GOT3 (cell line): Measurements from ENCODE around the gene DXO.
"Not testable (repeated sequence)": the region's sequence is repeated elsewhere in the genome, so short reads cannot be mapped to it uniquely, and the experiment has no call there.

Source experiments
- DNase-seq: peaks from one replicate; lab custom pipeline; 2025; ENCODE audit warnings: mixed read lengths; lab: John Stamatoyannopoulos, UW

DXO gene

GRCh38 chr6:31958741-31959739 is 12.9 kb downstream of the DXO start, which contains the start of the genes NELFE and SKIC2:
Gene NELFE, minus strand, starts transcription at chr6:31958971. Its CDS starts 525 bp downstream, at chr6:31958446.
Gene SKIC2, plus strand, starts transcription at chr6:31959175. Its CDS starts 18 bp downstream, at chr6:31959193.
- peak; percentile 92 for DNase-seq

GRCh38 chr6:31958412-31958740 is 13.6 kb downstream of the DXO start:
- no peak for DNase-seq

GRCh38 chr6:31956796-31957195 is 15.1 kb downstream of the DXO start:
- DNase-seq: no peak

- DNase-seq: no peak
Measured at GRCh38 chr6:31954511-31954910, 17.4 kb downstream of the DXO start.

- DNase-seq: no peak
Measured at GRCh38 chr6:31952890-31953289, 19.0 kb downstream of the DXO start.

- no peak for DNase-seq
Measured at GRCh38 chr6:31952140-31952805, 19.7 kb downstream of the DXO start.

GRCh38 chr6:31949926-31950548 is 21.9 kb downstream of the DXO start:
- no peak for DNase-seq

GRCh38 chr6:31948753-31949413 is 23.1 kb downstream of the DXO start:
- DNase-seq: no peak

GRCh38 chr6:31948306-31948705 is 23.6 kb downstream of the DXO start:
- DNase-seq: no peak

GRCh38 chr6:31947864-31948263 is 24.1 kb downstream of the DXO start:
- DNase-seq: no peak

- no peak for DNase-seq
Measured at GRCh38 chr6:31947070-31947675, 24.8 kb downstream of the DXO start.

- no peak for DNase-seq
Measured at GRCh38 chr6:31946370-31946885, 25.5 kb downstream of the DXO start.

GRCh38 chr6:31945507-31946369 is 26.2 kb downstream of the DXO start, which contains the start of gene CFB:
Gene CFB, plus strand, starts transcription at chr6:31946095. Its CDS starts 127 bp downstream, at chr6:31946222.
- DNase-seq: peak; percentile 59

- no peak for DNase-seq
Measured at GRCh38 chr6:31945154-31945506, 26.8 kb downstream of the DXO start.

- DNase-seq: no peak
Measured at GRCh38 chr6:31943742-31944141, 28.2 kb downstream of the DXO start.

GRCh38 chr6:31940256-31940664 is 31.7 kb downstream of the DXO start:
- no peak for DNase-seq

- DNase-seq: no peak
Measured at GRCh38 chr6:31935823-31936222, 36.1 kb downstream of the DXO start.

- DNase-seq: no peak
Measured at GRCh38 chr6:31935021-31935420, 36.9 kb downstream of the DXO start.

GRCh38 chr6:31933537-31933936 is 38.4 kb downstream of the DXO start:
- DNase-seq: no peak

GRCh38 chr6:31932137-31932536 is 39.8 kb downstream of the DXO start:
- DNase-seq: not testable (repeated sequence)
